PC-9 (cell line): Measurements from ENCODE around the gene TMEM131L. TPM values are rescaled to one million over a fixed set of nuclear protein-coding genes. Genes with fewer than 3 reads are reported as not detected.
"Not testable (repeated sequence)": the region's sequence is repeated elsewhere in the genome, so short reads cannot be mapped to it uniquely, and the experiment has no call there.

Experiments used
- BruUV-seq: library from RNA; stranded (reverse); fragments of 400-500 nt; replicated peaks from 2 replicates; lab custom pipeline; 2021; lab: Mats Ljungman, UMichigan
- CTCF ChIA-PET: fragments of 300-600 bp; sonication (Branson Sonifier 250); formaldehyde crosslinking; loops from one replicate; lab custom pipeline; 2022; ENCODE audit warnings: antibody characterized with exemption; lab: Charles Lee
- POLR2A ChIA-PET: fragments of 300-600 bp; sonication (Branson Sonifier 250); formaldehyde crosslinking; loops from one replicate; lab custom pipeline; 2022; ENCODE audit warnings: antibody characterized with exemption; ENCODE audit not compliant: unreplicated experiment; lab: Charles Lee
- DNase-seq, 2 experiments: peaks; one replicate each; pipeline versions ENCODE4 v3.0.0 to v3.0.0-alpha.2; 2015 to 2022; ENCODE audit warnings: mixed read lengths in 1 of 2
- H2AFZ ChIP-seq: fragments of 200-600 bp; sonication (generic); 2 replicates; pipeline ENCODE4 v1.8.1; 2017; ENCODE audit warnings: antibody characterized with exemption
- H3F3A ChIP-seq: fragments of 200-600 bp; sonication (generic); 2 replicates; pipeline ENCODE4 v1.8.1; 2017; ENCODE audit warnings: antibody characterized with exemption, mild to moderate bottlenecking, low read depth; ENCODE audit not compliant: insufficient read depth
- H3K27ac ChIP-seq: fragments of 200-600 bp; sonication (generic); 2 replicates; pipeline ENCODE4 v1.6.1; 2016; ENCODE audit warnings: mixed run types
- H3K27me3 ChIP-seq: fragments of 200-600 bp; sonication (generic); 2 replicates; pipeline ENCODE4 v1.6.1; 2016; ENCODE audit warnings: low read depth, mixed run types; ENCODE audit not compliant: insufficient read depth
- H3K36me3 ChIP-seq: fragments of 200-600 bp; sonication (generic); 2 replicates; pipeline ENCODE4 v1.6.1; 2016; ENCODE audit warnings: low read depth, mixed run types
- H3K4me1 ChIP-seq: fragments of 200-600 bp; sonication (generic); replicated peaks from 2 replicates; pipeline ENCODE4 v1.6.1; 2016; ENCODE audit warnings: mixed run types; ENCODE audit not compliant: insufficient read depth
- H3K4me2 ChIP-seq: fragments of 200-600 bp; sonication (generic); 2 replicates; pipeline ENCODE4 v1.6.1; 2017; ENCODE audit warnings: mixed run types
- H3K4me3 ChIP-seq: fragments of 200-600 bp; sonication (generic); 2 replicates; pipeline ENCODE4 v1.6.1; 2016; ENCODE audit warnings: mixed run types
- H3K79me2 ChIP-seq: fragments of 200-600 bp; sonication (generic); 2 replicates; pipeline ENCODE4 v1.6.1; 2017; ENCODE audit warnings: low read depth, mixed run types
- H3K9me2 ChIP-seq: fragments of 200-600 bp; sonication (generic); 2 replicates; pipeline ENCODE4 v1.8.1; 2017; ENCODE audit warnings: mild to moderate bottlenecking; ENCODE audit not compliant: insufficient read depth
- H3K9me3 ChIP-seq: fragments of 200-600 bp; sonication (generic); 2 replicates; pipeline ENCODE4 v1.8.1; 2016; ENCODE audit warnings: low read depth; ENCODE audit not compliant: insufficient read depth
- H4K20me1 ChIP-seq: fragments of 200-600 bp; sonication (generic); 2 replicates; pipeline ENCODE4 v1.8.1; 2017; ENCODE audit not compliant: insufficient read depth
- EZH2 ChIP-seq: fragments of 200-600 bp; sonication (generic); IDR thresholded peaks from 2 replicates; pipeline ENCODE4 v1.8.0; 2017; ENCODE audit warnings: antibody characterized with exemption, low read depth
- intact Hi-C: fragments of 100-400 bp; cut with micrococcal nuclease; formaldehyde crosslinking; loops from one replicate; pipeline ENCODE4 v1.10.0; 2022; ENCODE audit not compliant: unreplicated experiment
- total RNA-seq: library from RNA; stranded (reverse); gene quantifications from 2 replicates; pipeline ENCODE4 v1.2.3, GENCODE V29; 2021
- TF ChIP-seq, protein P1 (sequence below): fragments of 200-600 bp; sonication (generic); conservative IDR thresholded peaks from 2 replicates; pipeline ENCODE4 v1.6.1; 2017; ENCODE audit warnings: mixed run types, antibody characterized with exemption, mild to moderate bottlenecking, moderate library complexity

Gene TMEM131L
- total RNA-seq, 1 experiment from 2014 or later, result 3.8 TPM

DNA sequence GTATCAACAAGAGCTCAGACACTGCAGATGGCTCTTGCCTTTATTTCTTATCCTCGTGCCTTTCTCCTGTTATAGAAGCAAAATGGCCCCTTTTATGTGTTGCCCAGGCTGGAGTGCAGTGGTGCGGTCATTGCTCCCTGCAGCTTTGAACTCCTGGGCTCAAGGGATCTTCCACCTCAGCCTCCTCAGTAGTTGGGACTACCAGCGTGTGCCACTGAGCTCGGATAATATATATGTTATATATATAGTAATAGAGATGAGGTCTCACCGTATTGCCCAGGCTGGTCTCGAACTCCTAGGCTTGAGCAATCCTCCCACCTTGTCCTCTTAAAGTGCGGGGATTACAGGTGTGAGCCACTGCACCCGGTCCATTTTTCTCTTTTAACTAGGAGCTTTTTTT is 79.7 kb downstream of the TMEM131L start:
- Histone ChIP-seq H3K36me3 (no peaks in the 10 kb centered on the region), H3K27me3 (no peaks in the 10 kb centered on the region), H3K4me3 (no peak overlapping the region), H3K9me3 (no peaks in the 10 kb centered on the region), H3K79me2 (no peaks in the 10 kb centered on the region), H3F3A (no peaks in the 10 kb centered on the region), H4K20me1 (no peaks in the 10 kb centered on the region), H3K27ac (no peak overlapping the region), H2AFZ (no peak overlapping the region), H3K4me1 (no peaks in the 10 kb centered on the region), H3K9me2 (no peaks in the 10 kb centered on the region), H3K4me2 (no peak overlapping the region)
- CTCF ChIA-PET, result no interaction called here
- BruUV-seq, result no TSS peak
- DNase-seq, result no peak
- POLR2A ChIA-PET, result no interaction called here
- TF ChIP-seq, protein P1, sequence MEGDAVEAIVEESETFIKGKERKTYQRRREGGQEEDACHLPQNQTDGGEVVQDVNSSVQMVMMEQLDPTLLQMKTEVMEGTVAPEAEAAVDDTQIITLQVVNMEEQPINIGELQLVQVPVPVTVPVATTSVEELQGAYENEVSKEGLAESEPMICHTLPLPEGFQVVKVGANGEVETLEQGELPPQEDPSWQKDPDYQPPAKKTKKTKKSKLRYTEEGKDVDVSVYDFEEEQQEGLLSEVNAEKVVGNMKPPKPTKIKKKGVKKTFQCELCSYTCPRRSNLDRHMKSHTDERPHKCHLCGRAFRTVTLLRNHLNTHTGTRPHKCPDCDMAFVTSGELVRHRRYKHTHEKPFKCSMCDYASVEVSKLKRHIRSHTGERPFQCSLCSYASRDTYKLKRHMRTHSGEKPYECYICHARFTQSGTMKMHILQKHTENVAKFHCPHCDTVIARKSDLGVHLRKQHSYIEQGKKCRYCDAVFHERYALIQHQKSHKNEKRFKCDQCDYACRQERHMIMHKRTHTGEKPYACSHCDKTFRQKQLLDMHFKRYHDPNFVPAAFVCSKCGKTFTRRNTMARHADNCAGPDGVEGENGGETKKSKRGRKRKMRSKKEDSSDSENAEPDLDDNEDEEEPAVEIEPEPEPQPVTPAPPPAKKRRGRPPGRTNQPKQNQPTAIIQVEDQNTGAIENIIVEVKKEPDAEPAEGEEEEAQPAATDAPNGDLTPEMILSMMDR, result no peak
- TF ChIP-seq EZH2, result no peak
- intact Hi-C loops, result no loop called here

DNA sequence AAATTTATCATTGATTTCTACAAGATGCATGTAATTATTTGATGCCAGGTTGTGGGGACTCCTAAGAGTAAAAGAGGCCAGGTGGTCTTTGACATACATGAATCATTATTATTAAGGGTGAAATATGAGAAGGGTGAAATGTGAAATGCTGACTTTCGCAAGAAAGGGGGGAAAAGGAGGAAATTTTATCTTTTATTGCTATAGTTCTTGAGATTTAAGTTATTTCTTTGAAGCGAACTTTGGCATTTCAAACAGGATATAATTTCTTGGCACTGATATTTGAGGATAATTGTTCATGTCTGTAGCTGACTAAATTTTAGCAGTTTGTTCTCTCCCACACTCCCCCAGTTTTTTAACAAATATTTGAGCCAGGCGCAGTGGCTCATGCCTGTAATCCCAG is 80.1 kb downstream of the TMEM131L start:
- ChIA-PET CTCF (no interaction called here), POLR2A (no interaction called here)
- Histone ChIP-seq H3K4me2 (no peak overlapping the region), H4K20me1 (no peaks in the 10 kb centered on the region), H3K9me2 (no peaks in the 10 kb centered on the region), H3F3A (no peaks in the 10 kb centered on the region), H3K4me3 (no peak overlapping the region), H3K27ac (no peak overlapping the region), H3K27me3 (no peaks in the 10 kb centered on the region), H3K79me2 (no peaks in the 10 kb centered on the region), H3K9me3 (no peaks in the 10 kb centered on the region), H3K4me1 (no peaks in the 10 kb centered on the region), H3K36me3 (no peaks in the 10 kb centered on the region), H2AFZ (no peak overlapping the region)
- intact Hi-C loops, result no loop called here
- TF ChIP-seq, protein P1, result no peak
- no peak for TF ChIP-seq EZH2
- no TSS peak for BruUV-seq
- no peak for DNase-seq

DNA sequence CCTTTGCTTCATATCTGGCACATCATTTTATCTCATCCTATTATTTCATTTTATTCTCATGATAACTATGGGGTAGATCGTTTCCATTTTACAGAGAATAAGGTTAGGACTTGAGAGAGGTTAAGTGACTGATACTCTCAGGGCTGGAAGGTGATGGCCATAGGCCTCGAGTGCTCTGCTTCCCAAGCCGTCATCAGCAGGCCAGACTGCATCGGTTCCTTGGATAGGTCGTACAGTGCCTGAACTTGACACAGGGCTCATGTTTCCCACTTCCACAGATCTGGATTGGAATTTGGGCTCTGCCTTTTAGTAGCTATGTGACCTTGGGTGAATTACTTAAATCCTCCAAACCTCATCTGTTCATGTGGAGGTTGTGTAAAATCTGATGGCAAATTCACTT is 81.4 kb downstream of the TMEM131L start:
- H3K4me1 ChIP-seq, result no peaks in the 10 kb centered on the region
- intact Hi-C loops, result no loop called here
- no peak overlapping the region for H3K27ac ChIP-seq
- no peak for DNase-seq
- TF ChIP-seq, protein P1, result no peak
- no peak for TF ChIP-seq EZH2
- BruUV-seq, result no TSS peak
- no peak overlapping the region for H3K4me3 ChIP-seq
- H3K79me2 ChIP-seq, result no peaks in the 10 kb centered on the region
- no peaks in the 10 kb centered on the region for H3K9me2 ChIP-seq
- no peaks in the 10 kb centered on the region for H4K20me1 ChIP-seq
- ChIA-PET CTCF (no interaction called here), POLR2A (interaction anchor here (0.6 kb wide), 1 partner anchor 180 kb away, joined by 3 read pairs; no protein-coding TSS in a partner anchor)
- H3K4me2 ChIP-seq, result no peak overlapping the region
- no peaks in the 10 kb centered on the region for H3K27me3 ChIP-seq
- no peak overlapping the region for H2AFZ ChIP-seq
- H3K9me3 ChIP-seq, result no peaks in the 10 kb centered on the region
- no peaks in the 10 kb centered on the region for H3F3A ChIP-seq
- no peaks in the 10 kb centered on the region for H3K36me3 ChIP-seq

DNA sequence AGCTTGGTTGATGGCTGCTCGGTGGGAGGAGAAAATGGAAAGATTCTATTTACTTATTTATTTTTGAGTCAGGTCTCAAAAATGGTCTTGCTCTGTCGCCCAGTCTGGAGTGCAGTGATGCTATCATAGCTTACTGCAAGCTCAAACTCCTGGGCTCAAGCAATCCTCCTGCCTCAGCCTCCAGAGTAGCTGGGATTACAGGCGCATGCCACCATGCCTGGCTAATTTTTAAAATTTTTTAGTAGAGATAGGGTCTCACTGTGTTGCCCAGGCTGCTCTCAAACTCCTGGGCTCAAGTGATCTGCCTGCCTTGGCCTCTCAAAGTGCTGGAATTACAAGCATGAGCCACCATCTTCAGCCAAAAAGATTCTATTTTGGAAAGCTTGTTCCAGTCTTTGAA is 82.7 kb downstream of the TMEM131L start:
- intact Hi-C loops, CTCF ChIA-PET: not testable (repeated sequence)

More for the DNA sequence above, 82.7 kb downstream of the TMEM131L start:
- POLR2A ChIA-PET, DNase-seq, H2AFZ ChIP-seq, H3K9me3 ChIP-seq, H4K20me1 ChIP-seq, H3K4me3 ChIP-seq, BruUV-seq, H3K79me2 ChIP-seq, H3K4me2 ChIP-seq, H3K36me3 ChIP-seq, H3K4me1 ChIP-seq, H3K27ac ChIP-seq, H3F3A ChIP-seq, H3K27me3 ChIP-seq, H3K9me2 ChIP-seq: not testable (repeated sequence)
